GM18508 (cell line): Measurements from ENCODE around the gene MYO5A.
"Not testable (repeated sequence)": the region's sequence is repeated elsewhere in the genome, so short reads cannot be mapped to it uniquely, and the experiment has no call there.

Experiments
- ATAC-seq: cut with Tn5 transposase; IDR thresholded peaks from one replicate; pipeline ENCODE4 v1.9.1; 2021; ENCODE audit warnings: moderate number of reproducible peaks; ENCODE audit not compliant: insufficient read depth, unreplicated experiment

MYO5A gene

DNA sequence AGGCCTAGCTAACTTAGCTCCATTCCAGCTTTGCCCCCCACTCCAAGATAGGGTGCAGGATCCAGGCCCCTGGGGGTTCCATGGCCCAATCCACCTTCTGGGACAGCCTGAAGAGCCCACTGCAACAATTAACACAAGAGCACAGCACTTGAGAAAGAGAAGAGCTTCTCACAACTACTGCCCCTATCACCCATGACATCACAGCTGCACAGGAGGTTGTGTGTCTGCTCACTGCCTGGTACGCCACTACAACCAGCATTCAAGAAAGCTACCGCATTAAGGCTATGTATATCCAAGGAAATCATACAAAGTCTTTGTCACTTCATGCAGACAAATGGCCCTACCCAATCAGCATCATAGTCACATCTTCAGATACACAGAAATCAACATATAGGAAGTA, 62.0 kb downstream of the MYO5A start:
- no peak for ATAC-seq

GRCh38 chr15:52466134-52466701, 62.5 kb downstream of the MYO5A start:
- peak; percentile 84 for ATAC-seq

GRCh38 chr15:52464478-52464877, 64.2 kb downstream of the MYO5A start:
- ATAC-seq, result peak; percentile 58

DNA sequence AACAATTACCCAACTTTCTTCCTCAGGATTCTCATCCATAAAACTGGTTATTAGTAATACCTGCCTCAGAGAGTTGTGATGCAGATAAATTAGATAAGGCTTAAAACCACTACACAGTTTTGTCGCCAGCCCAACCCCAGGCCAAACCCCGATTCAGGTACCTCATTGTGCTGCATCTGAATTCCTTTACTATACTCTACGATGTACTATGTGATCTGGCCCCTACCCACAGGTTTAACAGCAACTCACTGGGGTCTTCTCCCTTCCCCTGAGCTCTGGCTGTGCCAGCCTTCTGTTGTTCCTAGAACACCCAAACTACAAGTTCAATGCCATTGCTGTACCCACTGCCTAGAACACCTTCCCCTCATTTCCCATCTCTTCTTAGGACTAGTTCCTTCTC, 64.6 kb downstream of the MYO5A start:
- ATAC-seq, result no peak

DNA sequence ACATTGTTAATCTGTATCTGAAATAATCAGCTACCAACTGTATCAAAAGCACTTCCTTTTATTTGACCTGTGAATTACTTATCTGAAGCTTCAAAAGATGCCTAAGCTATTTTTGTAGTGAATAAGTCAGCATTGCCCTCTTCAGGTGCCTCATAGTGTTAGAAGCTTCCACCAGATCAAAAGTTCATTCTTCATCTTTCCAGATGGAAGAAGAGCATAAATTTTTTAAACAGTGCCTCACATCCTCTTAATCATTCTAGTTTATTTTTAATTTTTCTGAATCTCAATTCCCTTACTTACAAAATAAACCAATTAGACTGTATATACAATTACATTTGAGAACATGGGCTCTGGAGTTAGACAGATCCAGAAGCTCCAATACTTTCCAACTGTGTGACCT, 65.0 kb downstream of the MYO5A start:
- no peak for ATAC-seq

DNA sequence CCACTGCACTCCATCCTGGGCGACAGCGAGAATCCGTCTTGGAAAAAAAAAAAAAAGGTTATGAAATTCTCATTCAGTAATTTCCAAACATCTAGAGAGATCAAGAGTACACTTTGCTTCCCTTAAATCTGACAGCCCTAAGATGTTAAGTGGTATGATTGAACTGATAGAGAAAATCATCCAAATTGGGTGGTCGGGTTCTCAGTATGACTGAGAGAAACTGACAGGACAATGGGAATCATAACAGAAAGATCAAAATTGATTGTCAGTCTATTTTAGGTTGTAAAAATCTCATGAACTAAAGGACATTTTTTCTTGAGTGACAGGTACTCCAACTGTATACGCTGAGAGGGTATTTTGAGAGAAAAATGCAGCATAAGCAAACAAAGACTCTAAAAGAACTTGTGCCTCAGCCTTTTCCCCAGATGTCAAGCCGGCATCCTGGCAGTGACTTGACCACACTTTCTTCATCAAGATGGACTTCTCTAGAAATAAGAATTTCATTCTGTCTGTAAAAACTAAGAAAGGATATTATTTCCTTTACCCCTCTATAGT, 65.8 kb downstream of the MYO5A start:
- ATAC-seq, result no peak

GRCh38 chr15:52459701-52460100, 69.0 kb downstream of the MYO5A start:
- not testable (repeated sequence) for ATAC-seq

DNA sequence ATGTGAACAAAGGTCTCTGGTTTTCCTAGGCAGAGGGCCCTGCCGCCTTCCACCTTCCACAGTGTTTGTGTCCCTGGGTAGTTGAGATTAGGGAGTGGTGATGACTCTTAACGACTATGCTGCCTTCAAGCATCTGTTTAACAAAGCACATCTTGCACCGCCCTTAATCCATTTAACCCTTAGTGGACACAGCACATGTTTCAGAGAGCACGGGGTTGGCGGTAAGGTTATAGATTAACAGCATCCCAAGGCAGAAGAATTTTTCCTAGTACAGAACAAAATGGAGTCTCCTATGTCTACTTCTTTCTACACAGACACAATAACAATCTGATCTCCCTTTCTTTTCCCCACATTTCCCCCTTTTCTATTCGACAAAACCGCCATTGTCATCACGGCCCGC, 69.4 kb downstream of the MYO5A start:
- not testable (repeated sequence) for ATAC-seq

DNA sequence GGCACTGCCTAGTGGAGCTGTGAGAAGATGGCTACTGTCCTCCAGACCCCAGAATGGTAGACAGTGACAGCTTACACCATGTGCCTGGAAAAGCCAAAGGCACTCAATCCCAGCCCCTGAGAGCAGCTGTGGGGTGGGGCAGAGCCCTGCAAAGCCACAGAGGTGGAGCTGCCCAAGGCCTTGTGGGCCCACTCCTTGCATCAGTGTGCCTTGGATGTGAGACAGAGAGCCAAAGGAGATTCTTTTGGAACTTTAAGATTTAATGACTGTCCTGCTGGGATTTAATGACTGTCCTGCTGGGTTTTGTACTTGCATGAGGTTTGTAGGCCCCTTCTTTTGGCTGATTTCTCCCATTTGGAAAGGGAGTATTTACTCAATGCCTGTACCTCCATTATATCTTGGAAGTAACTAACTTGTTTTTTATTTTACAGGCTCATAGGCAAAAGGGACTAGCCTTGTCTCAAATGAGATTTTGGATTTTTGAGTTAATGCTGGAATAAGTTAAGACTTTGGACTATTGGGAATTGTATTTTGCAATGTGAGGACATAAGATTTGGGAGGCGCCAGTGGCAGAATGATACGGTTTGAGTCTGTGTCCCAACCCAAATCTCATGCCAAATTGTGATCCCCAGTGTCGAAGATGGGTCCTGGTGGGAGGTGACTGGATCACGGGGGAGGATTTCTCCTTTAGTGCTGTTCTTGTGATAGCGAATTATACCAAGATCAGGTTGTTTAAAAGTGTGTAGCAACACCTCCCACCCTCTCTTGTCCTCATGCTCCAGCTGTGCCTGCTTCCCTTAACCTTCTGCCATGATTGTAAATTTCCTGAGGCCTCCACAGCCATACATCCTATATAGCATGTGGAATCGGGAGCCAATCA, 80.4 kb downstream of the MYO5A start:
- no peak for ATAC-seq

DNA sequence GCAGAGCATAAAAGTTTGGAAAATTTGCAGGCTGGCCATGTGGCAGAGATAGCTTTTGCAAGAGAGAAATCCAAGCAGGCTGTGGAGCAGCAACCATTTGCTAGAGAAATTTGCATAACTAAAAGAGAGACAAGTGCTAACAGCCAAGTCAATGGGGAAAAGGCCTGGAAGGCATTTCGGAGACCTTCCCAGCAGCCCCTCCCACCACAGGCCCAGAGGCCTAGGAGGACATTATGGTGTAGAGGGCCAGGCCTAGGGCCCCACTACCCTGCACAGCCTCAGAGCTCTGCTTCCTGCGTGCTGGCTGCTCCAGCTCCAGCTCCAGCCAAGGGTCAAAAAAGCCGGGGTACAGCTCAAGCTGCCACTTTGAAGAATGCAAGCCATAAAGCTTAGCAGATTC, 82.7 kb downstream of the MYO5A start:
- ATAC-seq, result no peak

- ATAC-seq, result no peak
Measured at GRCh38 chr15:52445553-52445952, 83.1 kb downstream of the MYO5A start.

GRCh38 chr15:52443205-52443604, 85.5 kb downstream of the MYO5A start:
- not testable (repeated sequence) for ATAC-seq

DNA sequence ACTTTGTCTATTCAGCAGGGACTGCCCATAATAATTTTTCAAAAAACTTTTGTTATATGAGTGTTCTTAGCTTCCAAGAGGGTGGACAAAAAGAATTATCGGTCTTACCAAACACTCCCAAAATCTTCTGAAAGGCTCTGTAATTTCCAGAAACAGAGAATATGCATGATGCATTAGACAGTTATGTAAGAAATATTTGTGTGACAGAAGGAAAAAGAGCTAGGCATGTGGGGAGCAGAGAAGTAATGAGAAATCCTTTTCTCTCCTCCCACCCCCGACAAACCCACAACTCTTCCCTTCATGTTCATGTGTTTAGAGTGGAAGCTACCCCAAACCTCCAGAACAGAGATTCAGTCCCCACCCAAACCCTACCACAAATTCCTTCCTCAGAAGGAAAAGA, 86.8 kb downstream of the MYO5A start:
- no peak for ATAC-seq

GRCh38 chr15:52440946-52441345, 87.7 kb downstream of the MYO5A start:
- no peak for ATAC-seq

DNA sequence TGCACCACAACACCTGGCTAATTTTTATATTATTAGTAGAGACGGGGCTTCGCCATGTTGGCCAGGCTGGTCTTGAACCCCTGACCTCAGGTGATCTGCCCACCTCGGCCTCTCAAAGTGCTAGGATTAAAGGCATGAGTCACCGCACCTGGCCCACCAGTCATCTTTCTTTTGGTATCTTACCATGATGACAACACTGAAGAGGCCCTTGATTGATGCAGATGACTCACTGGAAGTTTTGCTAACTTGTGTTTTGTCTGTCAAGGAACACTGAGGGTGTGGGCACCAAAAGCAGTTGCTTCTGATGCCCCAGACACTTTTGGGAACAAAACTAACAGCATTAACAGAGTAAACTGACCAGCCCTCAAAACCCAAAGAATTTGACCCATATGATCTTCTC, 88.3 kb downstream of the MYO5A start:
- ATAC-seq, result no peak

DNA sequence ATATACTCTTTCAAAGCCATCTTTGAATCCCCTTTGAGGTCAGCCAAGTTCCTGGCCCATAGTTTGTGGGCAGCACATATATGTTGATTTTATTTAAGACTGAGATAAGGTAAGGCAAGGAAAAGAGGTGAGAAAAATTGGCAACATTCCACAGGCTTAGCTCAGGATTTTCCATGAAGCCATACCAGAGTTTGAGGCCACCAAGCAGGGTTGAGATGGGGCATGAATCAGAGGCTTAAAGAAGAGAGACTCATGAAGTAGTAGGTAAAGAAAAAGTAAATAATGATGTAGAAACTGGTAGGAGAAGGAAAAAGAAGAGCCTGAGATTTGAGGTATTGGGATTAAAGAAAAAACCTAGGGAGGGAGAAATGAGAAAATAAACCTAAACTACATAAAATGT, 89.2 kb downstream of the MYO5A start:
- no peak for ATAC-seq

- not testable (repeated sequence) for ATAC-seq
Measured at GRCh38 chr15:52439042-52439441, 89.6 kb downstream of the MYO5A start.

DNA sequence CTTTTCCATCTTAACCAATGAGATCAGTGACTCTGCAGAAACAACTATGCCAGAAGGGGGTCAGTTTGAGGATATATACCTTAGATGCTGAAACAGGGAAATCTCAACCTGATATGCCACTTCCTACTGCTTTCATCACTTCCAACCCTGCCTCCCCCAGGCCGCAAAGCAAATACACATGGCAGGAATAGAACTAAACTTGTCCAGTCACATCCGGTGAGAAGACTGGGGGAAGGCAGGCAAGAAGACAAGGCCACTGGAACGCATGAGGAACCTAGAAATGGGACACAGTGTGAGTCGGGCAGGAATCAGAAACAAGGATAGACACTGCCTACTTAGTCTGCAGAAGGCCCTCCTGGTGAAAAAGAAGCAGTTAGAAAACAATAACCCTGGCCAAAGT, 90.6 kb downstream of the MYO5A start:
- ATAC-seq, result no peak

GRCh38 chr15:52437646-52438045, 91.0 kb downstream of the MYO5A start:
- no peak for ATAC-seq

- no peak for ATAC-seq
Measured at GRCh38 chr15:52436981-52437380, 91.7 kb downstream of the MYO5A start.

- ATAC-seq, result no peak
Measured at GRCh38 chr15:52434885-52435284, 93.8 kb downstream of the MYO5A start.

- no peak for ATAC-seq
Measured at GRCh38 chr15:52428297-52428696, 100.4 kb downstream of the MYO5A start.
